Measurements from ENCODE around the gene KRT15.

The KRT15 gene

DNA sequence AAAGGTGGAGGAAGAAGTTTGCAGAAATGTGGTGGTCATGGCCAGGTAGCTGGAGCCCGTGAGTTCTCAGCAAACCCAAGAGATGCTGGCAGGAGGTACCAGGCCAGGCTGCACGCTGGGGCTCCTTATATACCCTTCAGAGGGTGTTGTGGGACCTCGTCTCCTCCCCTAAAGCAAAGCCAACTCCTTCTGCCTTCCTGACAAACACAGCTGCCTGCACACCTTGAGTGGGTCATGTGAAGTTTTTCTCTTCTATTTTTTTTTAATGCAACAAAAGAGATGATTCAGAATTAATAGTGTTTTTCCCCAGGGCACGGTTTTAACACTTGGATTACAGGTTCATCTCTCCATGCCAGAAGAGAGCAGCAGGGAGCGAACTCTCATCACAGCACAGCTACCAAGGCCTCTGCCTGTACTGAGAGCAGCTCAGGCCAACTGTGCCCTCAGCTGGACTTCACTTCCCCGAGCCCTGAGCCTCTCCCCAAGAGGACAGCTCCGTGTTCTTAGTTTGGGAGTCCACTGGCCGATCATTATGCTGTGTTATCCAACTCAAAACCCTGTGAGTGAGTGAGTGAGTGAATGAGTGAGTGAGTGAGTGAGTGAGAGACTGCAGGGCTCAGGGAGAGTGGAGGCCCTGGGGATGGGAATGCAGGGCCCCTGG is at the start of gene KRT15:
Gene KRT15, minus strand, starts transcription at position 102 of the 661 bp plus-strand sequence. Its CDS starts 63 bp downstream, at position 39.
- TF ChIP-seq, protein P1, sequence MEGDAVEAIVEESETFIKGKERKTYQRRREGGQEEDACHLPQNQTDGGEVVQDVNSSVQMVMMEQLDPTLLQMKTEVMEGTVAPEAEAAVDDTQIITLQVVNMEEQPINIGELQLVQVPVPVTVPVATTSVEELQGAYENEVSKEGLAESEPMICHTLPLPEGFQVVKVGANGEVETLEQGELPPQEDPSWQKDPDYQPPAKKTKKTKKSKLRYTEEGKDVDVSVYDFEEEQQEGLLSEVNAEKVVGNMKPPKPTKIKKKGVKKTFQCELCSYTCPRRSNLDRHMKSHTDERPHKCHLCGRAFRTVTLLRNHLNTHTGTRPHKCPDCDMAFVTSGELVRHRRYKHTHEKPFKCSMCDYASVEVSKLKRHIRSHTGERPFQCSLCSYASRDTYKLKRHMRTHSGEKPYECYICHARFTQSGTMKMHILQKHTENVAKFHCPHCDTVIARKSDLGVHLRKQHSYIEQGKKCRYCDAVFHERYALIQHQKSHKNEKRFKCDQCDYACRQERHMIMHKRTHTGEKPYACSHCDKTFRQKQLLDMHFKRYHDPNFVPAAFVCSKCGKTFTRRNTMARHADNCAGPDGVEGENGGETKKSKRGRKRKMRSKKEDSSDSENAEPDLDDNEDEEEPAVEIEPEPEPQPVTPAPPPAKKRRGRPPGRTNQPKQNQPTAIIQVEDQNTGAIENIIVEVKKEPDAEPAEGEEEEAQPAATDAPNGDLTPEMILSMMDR (IDR thresholded peaks at IDR 0.05; ENCODE audit: low read depth, low read length): no peak
- no peak within 1 kb of the TSS for H3K4me3 ChIP-seq (ENCODE audit: low read depth, low read length)
- DNase-seq (ENCODE audit: low read depth, low spot score): no peak
- in situ Hi-C loops (cut with HindIII; ENCODE audit: low sequenced_read_pairs): no loop called here

DNA sequence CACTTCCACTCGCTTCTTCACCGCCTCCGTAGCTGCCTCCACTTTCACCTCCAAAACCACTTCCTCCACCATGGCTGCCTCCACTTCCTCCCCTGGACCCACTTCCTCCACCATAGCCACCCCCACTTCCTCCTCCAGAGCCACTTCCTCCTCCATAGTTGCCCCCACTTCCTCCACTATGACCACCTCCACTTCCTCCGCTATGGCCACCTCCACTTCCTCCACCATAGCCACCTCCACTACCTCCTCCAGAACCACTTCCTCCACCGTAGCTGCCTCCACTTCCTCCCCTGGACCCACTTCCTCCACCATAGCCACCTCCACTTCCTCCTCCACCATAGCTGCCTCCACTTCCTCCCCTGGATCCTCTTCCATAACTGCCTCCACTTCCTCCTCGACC is 48.6 kb upstream of the KRT15 start:
- TF ChIP-seq, protein P1 (IDR thresholded peaks at IDR 0.05; ENCODE audit: low read depth, low read length): no peak
- in situ Hi-C loops (cut with HindIII; ENCODE audit: low sequenced_read_pairs): no loop called here
- no peak overlapping the region for H3K4me3 ChIP-seq (ENCODE audit: low read depth, low read length)
- no peak for DNase-seq (ENCODE audit: low read depth, low spot score)

DNA sequence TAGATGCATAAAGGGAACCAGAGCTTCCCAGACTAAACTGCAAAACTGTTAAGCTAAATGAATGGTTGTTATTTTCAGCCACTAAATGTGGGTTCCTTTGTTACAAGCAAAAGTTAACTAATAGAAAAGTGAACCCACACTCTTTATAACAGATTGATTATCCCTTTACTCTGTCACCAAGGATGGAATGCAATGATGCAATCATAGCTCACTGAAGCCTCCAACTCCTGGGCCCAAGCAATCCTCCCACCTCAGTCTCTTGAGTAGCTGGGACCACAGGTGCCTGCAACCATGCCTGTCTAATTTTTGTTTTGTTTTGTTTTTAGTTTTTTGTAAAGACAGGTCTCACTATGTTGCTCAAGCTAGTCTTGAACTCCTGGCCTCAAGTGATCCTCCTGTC is 46.6 kb upstream of the KRT15 start:
- no peak for DNase-seq (ENCODE audit: low read depth, low spot score)
- TF ChIP-seq, protein P1 (IDR thresholded peaks at IDR 0.05; ENCODE audit: low read depth, low read length): no peak
- in situ Hi-C loops (cut with HindIII; ENCODE audit: low sequenced_read_pairs): no loop called here
- H3K4me3 ChIP-seq (ENCODE audit: low read depth, low read length): no peak overlapping the region

DNA sequence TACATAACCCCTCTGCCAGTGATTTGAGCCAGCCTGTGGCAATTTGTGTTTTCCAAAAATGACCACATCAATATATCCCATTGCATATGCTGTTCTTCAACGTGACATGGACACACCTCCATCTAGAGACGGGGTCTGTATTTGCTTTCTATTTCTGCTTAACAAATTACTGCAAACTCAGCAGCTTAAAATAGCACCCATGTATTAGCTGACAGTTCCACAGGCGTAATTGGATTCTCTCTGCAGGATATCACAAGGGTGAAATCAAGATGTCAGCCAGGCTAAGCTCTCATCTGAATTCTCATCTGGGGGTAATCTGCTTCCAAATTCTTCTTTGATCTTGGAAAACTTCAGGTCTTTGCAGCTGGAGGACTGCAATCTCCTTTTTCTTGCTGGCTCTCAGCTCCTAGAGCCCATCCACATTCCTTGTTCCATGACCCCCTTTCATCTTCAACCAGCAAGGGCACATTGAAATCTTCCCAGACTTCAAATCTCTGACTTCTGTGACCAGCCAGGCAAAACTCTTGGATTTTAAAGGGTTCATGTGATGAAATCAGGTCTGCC is 45.0 kb upstream of the KRT15 start:
- TF ChIP-seq, protein P1 (IDR thresholded peaks at IDR 0.05; ENCODE audit: low read depth, low read length): no peak
- H3K4me3 ChIP-seq (ENCODE audit: low read depth, low read length): no peak overlapping the region
- in situ Hi-C loops (cut with HindIII; ENCODE audit: low sequenced_read_pairs): no loop called here
- no peak for DNase-seq (ENCODE audit: low read depth, low spot score)

DNA sequence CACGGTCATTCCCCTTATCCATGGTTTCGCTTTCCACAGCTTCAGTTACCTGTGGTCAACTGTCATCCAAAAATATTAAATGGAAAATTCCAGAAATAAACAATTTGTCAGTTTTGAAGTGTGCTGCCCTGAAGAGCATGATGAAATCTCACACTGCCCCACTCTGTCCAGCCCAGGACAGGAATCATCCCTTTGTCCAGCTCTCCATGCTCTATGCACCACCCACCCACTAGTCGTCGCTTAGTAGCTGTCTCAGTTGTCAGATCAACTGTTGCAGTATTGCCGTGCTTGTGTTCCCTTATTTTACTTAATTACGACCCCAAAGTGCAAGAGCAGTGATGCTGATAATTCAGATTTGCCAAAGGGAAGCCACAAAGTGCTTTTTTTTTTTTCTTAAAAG is 42.9 kb upstream of the KRT15 start:
- in situ Hi-C loops (cut with HindIII; ENCODE audit: low sequenced_read_pairs): no loop called here
- H3K4me3 ChIP-seq (ENCODE audit: low read depth, low read length): no peak overlapping the region
- TF ChIP-seq, protein P1 (IDR thresholded peaks at IDR 0.05; ENCODE audit: low read depth, low read length): no peak
- no peak for DNase-seq (ENCODE audit: low read depth, low spot score)

DNA sequence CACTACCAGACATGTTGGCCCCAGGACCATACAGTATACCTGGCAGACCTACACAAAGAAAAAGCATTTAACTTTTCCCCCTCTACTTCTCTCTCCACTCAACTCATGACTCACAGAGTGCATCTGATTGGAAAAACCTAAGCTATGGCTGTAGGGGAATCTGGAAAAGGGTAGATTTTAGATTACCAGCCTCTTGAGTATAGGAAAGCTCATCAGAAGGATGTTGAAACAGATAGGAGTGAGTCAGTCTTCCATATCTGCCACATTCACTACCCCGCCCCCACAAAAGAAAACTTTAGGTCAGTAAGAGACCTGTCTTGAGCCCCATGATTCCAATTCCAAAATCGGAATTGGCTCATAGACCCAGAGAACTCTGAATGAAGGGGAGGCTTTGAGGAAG is 40.9 kb upstream of the KRT15 start:
- H3K4me3 ChIP-seq (ENCODE audit: low read depth, low read length): no peak overlapping the region

More for the DNA sequence above, 40.9 kb upstream of the KRT15 start:
- TF ChIP-seq, protein P1 (IDR thresholded peaks at IDR 0.05; ENCODE audit: low read depth, low read length): no peak
- DNase-seq (ENCODE audit: low read depth, low spot score): no peak
- in situ Hi-C loops (cut with HindIII; ENCODE audit: low sequenced_read_pairs): no loop called here

Data from astrocyte of the spinal cord (primary cell).